ENCODE data around the gene PAXX. TPM values are rescaled to one million over a fixed set of nuclear protein-coding genes. Genes with fewer than 3 reads are reported as not detected.

The PAXX gene
- total RNA-seq, 1 donor from 2014 or later: 53.1 TPM

DNA sequence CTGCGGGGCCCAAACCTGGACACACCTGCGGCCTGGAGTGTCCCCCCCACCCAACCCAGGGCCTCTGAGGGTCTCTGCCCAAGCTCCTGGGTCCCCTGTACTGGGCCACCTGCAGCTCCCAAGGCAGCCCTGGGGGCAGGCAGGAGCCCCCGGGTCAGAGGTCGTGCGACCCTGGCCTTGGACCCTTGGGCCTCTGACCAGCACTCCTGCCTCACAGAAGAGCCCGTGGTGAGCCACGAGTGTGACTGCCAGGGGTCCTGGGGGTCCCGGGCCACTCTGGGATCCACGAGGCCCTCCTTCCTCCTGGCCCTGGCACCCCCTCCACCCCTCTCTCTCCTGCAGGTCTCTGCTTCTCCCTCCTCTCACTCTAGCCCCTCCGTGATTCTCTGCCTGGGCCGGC is 19.9 kb upstream of the PAXX start:
- TF ChIP-seq, protein P1, sequence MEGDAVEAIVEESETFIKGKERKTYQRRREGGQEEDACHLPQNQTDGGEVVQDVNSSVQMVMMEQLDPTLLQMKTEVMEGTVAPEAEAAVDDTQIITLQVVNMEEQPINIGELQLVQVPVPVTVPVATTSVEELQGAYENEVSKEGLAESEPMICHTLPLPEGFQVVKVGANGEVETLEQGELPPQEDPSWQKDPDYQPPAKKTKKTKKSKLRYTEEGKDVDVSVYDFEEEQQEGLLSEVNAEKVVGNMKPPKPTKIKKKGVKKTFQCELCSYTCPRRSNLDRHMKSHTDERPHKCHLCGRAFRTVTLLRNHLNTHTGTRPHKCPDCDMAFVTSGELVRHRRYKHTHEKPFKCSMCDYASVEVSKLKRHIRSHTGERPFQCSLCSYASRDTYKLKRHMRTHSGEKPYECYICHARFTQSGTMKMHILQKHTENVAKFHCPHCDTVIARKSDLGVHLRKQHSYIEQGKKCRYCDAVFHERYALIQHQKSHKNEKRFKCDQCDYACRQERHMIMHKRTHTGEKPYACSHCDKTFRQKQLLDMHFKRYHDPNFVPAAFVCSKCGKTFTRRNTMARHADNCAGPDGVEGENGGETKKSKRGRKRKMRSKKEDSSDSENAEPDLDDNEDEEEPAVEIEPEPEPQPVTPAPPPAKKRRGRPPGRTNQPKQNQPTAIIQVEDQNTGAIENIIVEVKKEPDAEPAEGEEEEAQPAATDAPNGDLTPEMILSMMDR (IDR thresholded peaks at IDR 0.05): no peak
- H3K9me3 ChIP-seq: no peaks in the 10 kb centered on the region
- DNase-seq: no peak
- H3K27me3 ChIP-seq: no peaks in the 10 kb centered on the region
- H3K4me3 ChIP-seq: no peak overlapping the region
- peaks cover 22% of the 10 kb centered on the region for H3K4me1 ChIP-seq
- H3K27ac ChIP-seq: no peak overlapping the region
- intact Hi-C loops (cut with DNase I): no loop called here
- no peak for ATAC-seq
- H3K36me3 ChIP-seq: no peaks in the 10 kb centered on the region

- Histone ChIP-seq H3K27me3 (no peaks in the 10 kb centered on the region), H3K9me3 (no peaks in the 10 kb centered on the region), H3K27ac (no peak overlapping the region), H3K36me3 (no peaks in the 10 kb centered on the region), H3K4me1 (peaks cover 26% of the 10 kb centered on the region), H3K4me3 (no peak overlapping the region)
- TF ChIP-seq, protein P1 (IDR thresholded peaks at IDR 0.05): no peak
- DNase-seq (no peak), ATAC-seq (no peak)
- intact Hi-C loops (cut with DNase I): no loop called here
Observed at GRCh38 chr9:136972743-136973142, 19.5 kb upstream of the PAXX start.

DNA sequence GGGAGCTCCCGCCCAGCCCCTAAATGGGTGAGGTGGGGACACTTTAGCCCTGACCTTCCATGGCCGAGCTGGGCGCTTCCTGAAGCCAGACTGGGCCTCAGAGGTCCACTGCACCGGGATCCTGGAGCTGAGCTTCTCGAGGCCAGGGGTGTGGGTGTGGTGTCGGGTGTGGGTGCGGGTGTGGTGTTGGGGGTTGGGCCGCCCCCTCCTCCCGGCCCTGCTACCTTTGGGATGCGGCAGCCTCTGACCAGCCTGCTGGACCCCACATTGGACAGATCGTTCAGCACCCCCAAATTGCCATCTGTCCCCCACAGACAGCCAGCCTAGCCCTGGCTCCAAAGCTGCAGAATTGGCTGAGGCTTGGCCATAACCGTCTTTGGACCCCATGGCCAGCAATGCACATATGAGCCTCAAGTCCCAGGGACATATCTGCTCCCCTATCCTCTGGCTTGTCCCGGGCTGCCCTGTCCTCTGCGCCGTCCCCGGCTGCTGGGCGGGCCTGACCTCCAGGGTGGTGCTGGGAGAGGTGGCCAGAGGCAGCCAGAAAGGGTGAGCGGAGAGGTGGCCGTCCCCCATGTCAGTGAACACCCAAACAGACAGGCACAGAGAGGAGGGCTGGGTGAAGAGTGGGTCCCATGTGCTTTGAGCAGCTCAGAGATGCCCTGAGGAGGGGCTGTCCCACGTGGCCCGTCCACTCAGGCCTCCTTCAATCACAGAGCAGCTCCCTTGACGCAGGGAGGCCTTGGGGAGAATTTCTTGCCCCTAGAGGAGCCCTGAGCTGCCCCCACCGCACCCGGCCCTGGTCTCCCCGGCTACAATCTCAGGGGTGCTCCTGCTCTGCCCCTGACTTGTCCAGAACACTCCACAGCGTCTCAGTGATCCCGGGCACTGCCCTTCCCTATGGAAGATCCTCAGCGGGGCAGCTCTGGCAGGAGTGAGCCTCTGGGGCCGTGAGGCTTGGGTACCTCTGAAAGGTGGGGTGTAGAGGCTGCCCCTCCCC is 18.3 kb upstream of the PAXX start:
- H3K4me3 ChIP-seq: no peak overlapping the region
- H3K27ac ChIP-seq: peak overlapping the region; percentile 51
- ATAC-seq: no peak
- no peak for DNase-seq
- H3K27me3 ChIP-seq: no peaks in the 10 kb centered on the region
- intact Hi-C loops (cut with DNase I): no loop called here
- no peaks in the 10 kb centered on the region for H3K9me3 ChIP-seq
- no peaks in the 10 kb centered on the region for H3K36me3 ChIP-seq
- TF ChIP-seq, protein P1 (IDR thresholded peaks at IDR 0.05): no peak
- H3K4me1 ChIP-seq: peaks cover 30% of the 10 kb centered on the region

DNA sequence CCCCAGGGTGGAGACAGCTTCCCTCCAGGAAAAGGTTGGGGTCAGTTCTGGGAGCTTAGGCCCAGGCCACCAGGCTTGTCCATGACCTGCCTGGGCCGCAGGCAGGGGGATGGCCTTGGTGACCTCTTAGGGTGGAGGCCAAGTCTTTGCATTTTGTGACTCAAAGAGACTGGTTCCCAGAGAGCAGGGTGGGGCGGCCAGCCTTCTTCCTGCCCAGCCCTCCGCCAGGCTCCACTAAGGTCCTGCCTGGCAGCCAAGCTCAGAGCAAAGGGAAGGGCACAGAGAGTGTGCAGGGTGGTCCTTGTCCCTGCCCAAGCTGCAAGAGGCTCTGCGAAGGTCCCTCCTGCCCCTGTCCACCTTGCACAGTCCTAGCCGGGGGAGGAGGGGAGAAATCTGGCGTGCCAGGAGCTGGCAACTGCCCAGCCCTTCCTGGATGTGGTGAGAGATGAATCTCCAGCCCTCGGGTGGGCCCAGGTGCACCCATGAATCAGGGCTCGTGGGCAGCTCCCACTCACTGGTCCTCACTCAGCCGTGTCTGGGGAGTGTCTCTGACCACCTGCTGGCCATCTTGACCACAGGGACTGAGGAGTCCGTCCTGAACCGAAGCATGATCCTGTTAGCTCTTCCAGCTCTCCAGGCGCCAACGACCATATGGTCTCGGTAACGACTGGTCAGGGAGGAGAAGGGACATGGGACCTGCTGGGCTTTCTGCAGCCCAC is 17.2 kb upstream of the PAXX start:
- Histone ChIP-seq H3K9me3 (no peaks in the 10 kb centered on the region), H3K4me1 (peaks cover 30% of the 10 kb centered on the region), H3K27ac (peak overlapping the region; percentile 58), H3K27me3 (no peaks in the 10 kb centered on the region), H3K4me3 (peak overlapping the region; percentile 23), H3K36me3 (no peaks in the 10 kb centered on the region)
- intact Hi-C loops (cut with DNase I): no loop called here
- ATAC-seq (no peak), DNase-seq (no peak)
- TF ChIP-seq, protein P1 (IDR thresholded peaks at IDR 0.05): no peak

GRCh38 chr9:136975644-136976043 is 16.6 kb upstream of the PAXX start:
- TF ChIP-seq, protein P1 (IDR thresholded peaks at IDR 0.05): peak; percentile 45
- Histone ChIP-seq H3K4me3 (peak overlapping the region; percentile 23), H3K4me1 (peaks cover 30% of the 10 kb centered on the region), H3K27ac (peak overlapping the region; percentile 58), H3K36me3 (no peaks in the 10 kb centered on the region), H3K9me3 (no peaks in the 10 kb centered on the region), H3K27me3 (no peaks in the 10 kb centered on the region)
- DNase-seq (no peak), ATAC-seq (peak; percentile 7)
- intact Hi-C loops (cut with DNase I): no loop called here
